H9 (cell line): ENCODE measurements around the gene ZNF205. TPM values are rescaled to one million over a fixed set of nuclear protein-coding genes. Genes with fewer than 3 reads are reported as not detected.

Source experiments
- DNase-seq: peaks from one replicate; pipeline ENCODE4 v3.0.0-alpha.2; 2017
- H2AFZ ChIP-seq: one replicate; pipeline ENCODE4 v1.6.1; 2013; ENCODE audit warnings: mild to moderate bottlenecking, low read length, control low read depth, moderate library complexity
- H2AK5ac ChIP-seq: 2 replicates; pipeline ENCODE4 v1.6.1; 2013; ENCODE audit warnings: low read length, control low read depth, mixed read lengths; ENCODE audit not compliant: insufficient read length
- H2BK120ac ChIP-seq: one replicate; pipeline ENCODE4 v1.6.1; 2013; ENCODE audit warnings: low read depth, mild to moderate bottlenecking, low read length, control low read depth, inconsistent platforms; ENCODE audit not compliant: poor library complexity, severe bottlenecking
- H2BK12ac ChIP-seq: 2 replicates; pipeline ENCODE4 v1.6.1; 2013; ENCODE audit warnings: low read length, control low read depth, mixed read lengths, low read depth; ENCODE audit not compliant: insufficient read length
- H2BK15ac ChIP-seq: 2 replicates; pipeline ENCODE4 v1.6.1; 2013; ENCODE audit warnings: low read depth, low read length, control low read depth
- H2BK20ac ChIP-seq: one replicate; pipeline ENCODE4 v1.6.1; 2013; ENCODE audit warnings: low read depth, mild to moderate bottlenecking, low read length, control low read depth, inconsistent platforms; ENCODE audit not compliant: poor library complexity, severe bottlenecking
- H2BK5ac ChIP-seq: 2 replicates; pipeline ENCODE4 v1.6.1; 2013; ENCODE audit warnings: low read length, control low read depth, mixed read lengths; ENCODE audit not compliant: insufficient read length
- H3K14ac ChIP-seq: 2 replicates; pipeline ENCODE4 v1.6.1; 2013; ENCODE audit warnings: low read length, control low read depth; ENCODE audit not compliant: insufficient read depth
- H3K18ac ChIP-seq: 2 replicates; pipeline ENCODE4 v1.6.1; 2013; ENCODE audit warnings: low read depth, mild to moderate bottlenecking, mixed read lengths, low read length, control low read depth; ENCODE audit not compliant: insufficient read length
- H3K23ac ChIP-seq: 2 replicates; pipeline ENCODE4 v1.6.1; 2013; ENCODE audit warnings: low read length, control low read depth, mixed read lengths, low read depth; ENCODE audit not compliant: insufficient read length
- H3K23me2 ChIP-seq: 2 replicates; pipeline ENCODE4 v1.6.1; 2013; ENCODE audit warnings: low read depth, mild to moderate bottlenecking, mixed read lengths, low read length, control low read depth; ENCODE audit not compliant: insufficient read length, poor library complexity, severe bottlenecking
- H3K27ac ChIP-seq: 2 replicates; pipeline ENCODE4 v1.5.1; 2013; ENCODE audit warnings: low read length, control low read depth, mixed read lengths, low read depth; ENCODE audit not compliant: insufficient read length
- H3K27me3 ChIP-seq: 2 replicates; pipeline ENCODE4 v1.6.1; 2013; ENCODE audit warnings: low read length, control low read depth, inconsistent platforms; ENCODE audit not compliant: insufficient read depth
- H3K4ac ChIP-seq: 2 replicates; pipeline ENCODE4 v1.6.1; 2013; ENCODE audit warnings: low read depth, mild to moderate bottlenecking, control low read depth, inconsistent platforms, low read length, moderate library complexity
- H3K4me1 ChIP-seq: 2 replicates; pipeline ENCODE4 v1.6.1; 2013; ENCODE audit warnings: low read length, control low read depth, inconsistent platforms; ENCODE audit not compliant: insufficient read depth
- H3K4me2 ChIP-seq: 2 replicates; pipeline ENCODE4 v1.6.1; 2013; ENCODE audit warnings: low read length, control low read depth, mixed read lengths; ENCODE audit not compliant: insufficient read length, insufficient read depth
- H3K56ac ChIP-seq: 2 replicates; pipeline ENCODE4 v1.6.1; 2013; ENCODE audit warnings: low read depth, mild to moderate bottlenecking, mixed read lengths, low read length, control low read depth; ENCODE audit not compliant: insufficient read length
- H3K79me1 ChIP-seq: 2 replicates; pipeline ENCODE4 v1.6.1; 2013; ENCODE audit warnings: low read depth, mild to moderate bottlenecking, moderate library complexity, low read length, control low read depth, inconsistent platforms; ENCODE audit not compliant: insufficient read depth, poor library complexity, severe bottlenecking
- H3K79me2 ChIP-seq: 2 replicates; pipeline ENCODE4 v1.6.1; 2013; ENCODE audit warnings: low read length, control low read depth, inconsistent platforms; ENCODE audit not compliant: insufficient read depth
- H3K9ac ChIP-seq: 2 replicates; pipeline ENCODE4 v1.6.1; 2013; ENCODE audit warnings: low read length, control low read depth, mixed read lengths; ENCODE audit not compliant: insufficient read length; ENCODE audit errors: extremely low read depth
- H3K9me3 ChIP-seq: one replicate; pipeline ENCODE4 v1.6.1; 2013; ENCODE audit warnings: low read depth, low read length, inconsistent platforms; ENCODE audit not compliant: control insufficient read depth
- H3T11ph ChIP-seq: one replicate; pipeline ENCODE4 v1.6.1; 2013; ENCODE audit warnings: mild to moderate bottlenecking, low read length, control low read depth, inconsistent platforms
- H4K20me1 ChIP-seq: one replicate; pipeline ENCODE4 v1.6.1; 2013; ENCODE audit not compliant: control insufficient read depth, insufficient read length, insufficient read depth
- H4K5ac ChIP-seq: 2 replicates; pipeline ENCODE4 v1.6.1; 2013; ENCODE audit warnings: low read depth, mild to moderate bottlenecking, mixed read lengths, low read length, control low read depth; ENCODE audit not compliant: insufficient read length
- H4K8ac ChIP-seq: replicated peaks from 2 replicates; pipeline ENCODE4 v1.6.1; 2013; ENCODE audit warnings: low read length, control low read depth, mixed read lengths, low read depth; ENCODE audit not compliant: insufficient read length
- H4K91ac ChIP-seq: 2 replicates; pipeline ENCODE4 v1.6.1; 2013; ENCODE audit warnings: low read depth, mild to moderate bottlenecking, moderate library complexity, mixed read lengths, low read length, control low read depth; ENCODE audit not compliant: insufficient read length
- H3K27ac Mint-ChIP-seq, 3 experiments: 2 replicates in 2 of 3; 3 replicates in 1 of 3; pipeline ENCODE4 v1.8.0; 2020 to 2021; ENCODE audit warnings: mixed read lengths in 3 of 3, mild to moderate bottlenecking in 1 of 3, moderate library complexity in 1 of 3
- H3K27me3 Mint-ChIP-seq: 2 replicates; pipeline ENCODE4 v1.8.0; 2021; ENCODE audit warnings: low read depth, mild to moderate bottlenecking, moderate library complexity, mixed read lengths
- H3K36me3 Mint-ChIP-seq, 3 experiments: 2 replicates in 2 of 3; 3 replicates in 1 of 3; pipeline ENCODE4 v1.8.0; 2020 to 2021; ENCODE audit warnings: low read depth in 3 of 3, mixed read lengths in 3 of 3; ENCODE audit not compliant: insufficient read depth in 1 of 3
- H3K4me1 Mint-ChIP-seq, 2 experiments: 2 replicates each; pipeline ENCODE4 v1.8.0; 2020; ENCODE audit warnings: mixed read lengths in 2 of 2
- H3K4me3 Mint-ChIP-seq, 2 experiments: 2 replicates in 1 of 2; 3 replicates in 1 of 2; pipeline ENCODE4 v1.8.0; 2020 to 2021; ENCODE audit warnings: mild to moderate bottlenecking in 2 of 2, mixed read lengths in 2 of 2, moderate library complexity in 1 of 2
- H3K9me3 Mint-ChIP-seq, 2 experiments: 2 replicates in 1 of 2; 3 replicates in 1 of 2; pipeline ENCODE4 v1.8.0; 2020; ENCODE audit warnings: mild to moderate bottlenecking in 2 of 2, mixed read lengths in 2 of 2, moderate library complexity in 1 of 2
- CTCF ChIP-seq: fragments of 200-600 bp; sonication (generic); conservative IDR thresholded peaks from 3 replicates; pipeline ENCODE4 v1.8.0; 2021; ENCODE audit warnings: antibody characterized with exemption, mild to moderate bottlenecking
- WGBS: extraction: QIAGEN DNeasy Blood & Tissue Kit; methylation state at CpG from one replicate; pipeline ENCODE4 v1.1.7; 2013; ENCODE audit warnings: missing lambda C conversion rate, low lambda C conversion rate, mixed read lengths; ENCODE audit not compliant: insufficient read length; ENCODE audit errors: extremely low coverage; 5-methylcytosine and 5-hydroxymethylcytosine counted together
- total RNA-seq: library from RNA; stranded (reverse); gene quantifications from 2 replicates; pipeline ENCODE4 v1.2.1, GENCODE V29; 2021

ZNF205 gene
- total RNA-seq, 1 experiment from 2014 or later, result 16.8 TPM

GRCh38 chr16:3147046-3147756 is 34.8 kb downstream of the ZNF205 start:
- DNase-seq, result peak; percentile 28
- H3K18ac ChIP-seq, result no peak overlapping the region
- H3K36me3 Mint-ChIP-seq, result peaks cover 4 to 5% (median 4%) of the 10 kb centered on the region in 3 experiments; a peak in 4 of 7 replicates
- no peak overlapping the region for H3T11ph ChIP-seq
- peaks cover 33% of the 10 kb centered on the region for H3K27me3 Mint-ChIP-seq
- H2AK5ac ChIP-seq, result no peak overlapping the region
- H2BK20ac ChIP-seq, result no peak overlapping the region
- H2BK12ac ChIP-seq, result no peak overlapping the region
- H4K5ac ChIP-seq, result no peak overlapping the region
- H4K91ac ChIP-seq, result no peak overlapping the region
- peaks cover 0 to 3% of the 10 kb centered on the region in 2 experiments; a peak in 1 of 5 replicates for H3K9me3 Mint-ChIP-seq
- no peak overlapping the region for H3K23ac ChIP-seq
- no peaks in the 10 kb centered on the region for H3K79me1 ChIP-seq
- no peak overlapping the region for H3K4me2 ChIP-seq
- H3K9ac ChIP-seq, result no peak overlapping the region
- H3K4me1 ChIP-seq, result no peaks in the 10 kb centered on the region
- no peaks in the 10 kb centered on the region for H3K27me3 ChIP-seq
- H3K23me2 ChIP-seq, result peaks cover 9% of the 10 kb centered on the region
- no peaks in the 10 kb centered on the region for H3K9me3 ChIP-seq
- peaks cover 6 to 12% of the 10 kb centered on the region in 2 experiments for H3K4me1 Mint-ChIP-seq
- H3K4me3 Mint-ChIP-seq, result no peak overlapping the region
- H3K79me2 ChIP-seq, result no peaks in the 10 kb centered on the region
- 0 out of 7 replicates have a peak overlapping the region, but pooled peaks of 1 of the 3 experiments have one; percentile 31 for H3K27ac Mint-ChIP-seq
- no peak overlapping the region for H2AFZ ChIP-seq
- no peak overlapping the region for H3K56ac ChIP-seq
- H3K14ac ChIP-seq, result no peak overlapping the region
- H3K4ac ChIP-seq, result no peak overlapping the region
- WGBS, result no CpG with 5 or more reads among the region's 16 CpGs
- no peak for TF ChIP-seq CTCF
- no peak overlapping the region for H2BK5ac ChIP-seq
- H4K20me1 ChIP-seq, result no peaks in the 10 kb centered on the region
- no peak overlapping the region for H4K8ac ChIP-seq
- no peak overlapping the region for H2BK120ac ChIP-seq
- H3K27ac ChIP-seq, result no peak overlapping the region
- no peak overlapping the region for H2BK15ac ChIP-seq
